ENCODE data around the gene CDK16.

DNA sequence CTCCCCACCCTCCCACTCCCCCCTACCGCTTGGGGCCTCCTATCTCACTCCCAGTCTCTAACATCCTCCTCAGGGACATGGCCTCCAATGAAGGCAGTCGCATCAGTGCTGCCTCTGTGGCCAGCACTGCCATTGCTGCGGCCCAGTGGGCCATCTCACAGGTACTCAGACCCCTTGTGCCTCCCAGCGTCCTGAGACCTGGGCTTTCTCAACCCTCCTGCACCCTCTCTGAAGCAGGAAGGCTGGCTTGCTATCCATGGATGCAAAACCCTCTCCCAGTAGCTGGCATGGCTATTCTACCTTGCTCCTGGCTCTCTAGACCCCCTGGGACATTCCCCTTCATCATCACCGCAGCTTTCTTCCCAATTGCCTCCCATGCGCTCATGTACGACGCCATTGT lies 38.1 kb upstream of the CDK16 start:
- TF ChIP-seq TCF7L2 (IDR thresholded peaks at IDR 0.05; ENCODE audit: low read depth, low read length): no peak
- TF ChIP-seq, protein P1, sequence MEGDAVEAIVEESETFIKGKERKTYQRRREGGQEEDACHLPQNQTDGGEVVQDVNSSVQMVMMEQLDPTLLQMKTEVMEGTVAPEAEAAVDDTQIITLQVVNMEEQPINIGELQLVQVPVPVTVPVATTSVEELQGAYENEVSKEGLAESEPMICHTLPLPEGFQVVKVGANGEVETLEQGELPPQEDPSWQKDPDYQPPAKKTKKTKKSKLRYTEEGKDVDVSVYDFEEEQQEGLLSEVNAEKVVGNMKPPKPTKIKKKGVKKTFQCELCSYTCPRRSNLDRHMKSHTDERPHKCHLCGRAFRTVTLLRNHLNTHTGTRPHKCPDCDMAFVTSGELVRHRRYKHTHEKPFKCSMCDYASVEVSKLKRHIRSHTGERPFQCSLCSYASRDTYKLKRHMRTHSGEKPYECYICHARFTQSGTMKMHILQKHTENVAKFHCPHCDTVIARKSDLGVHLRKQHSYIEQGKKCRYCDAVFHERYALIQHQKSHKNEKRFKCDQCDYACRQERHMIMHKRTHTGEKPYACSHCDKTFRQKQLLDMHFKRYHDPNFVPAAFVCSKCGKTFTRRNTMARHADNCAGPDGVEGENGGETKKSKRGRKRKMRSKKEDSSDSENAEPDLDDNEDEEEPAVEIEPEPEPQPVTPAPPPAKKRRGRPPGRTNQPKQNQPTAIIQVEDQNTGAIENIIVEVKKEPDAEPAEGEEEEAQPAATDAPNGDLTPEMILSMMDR (IDR thresholded peaks at IDR 0.05): no peak

Measured in Panc1 (cell line).